ENCODE data around the gene DCBLD1. TPM values are rescaled to one million over a fixed set of nuclear protein-coding genes. Genes with fewer than 3 reads are reported as not detected.

DCBLD1 gene
- total RNA-seq, 4 donors from 2014 or later, result 2.2 to 19.4 (median 10.7) TPM

DNA sequence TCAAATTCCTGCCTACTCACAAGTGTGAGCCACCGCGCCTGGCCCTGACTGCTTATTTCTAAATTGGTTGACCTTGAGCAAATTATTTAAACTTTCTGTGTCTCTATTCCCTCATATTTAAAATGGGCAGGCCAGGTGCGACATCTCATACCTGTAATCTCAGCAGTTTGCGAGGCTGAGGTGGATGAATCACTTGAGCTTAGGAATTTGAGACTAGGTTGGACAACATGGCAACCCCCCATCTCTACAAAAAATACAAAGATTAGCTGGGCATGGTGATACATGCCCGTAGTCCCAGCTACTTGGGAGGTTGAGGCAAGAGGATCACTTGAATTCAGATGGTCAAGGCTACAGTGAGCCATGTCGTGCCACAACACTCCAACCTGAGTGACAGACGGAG is 26.5 kb downstream of the DCBLD1 start:
- H3K4me3 ChIP-seq, result no peak overlapping the region
- no peak for DNase-seq
- no peaks in the 10 kb centered on the region for H3K9me3 ChIP-seq
- H3K27ac ChIP-seq, result no peak overlapping the region
- H3K27me3 ChIP-seq, result no peaks in the 10 kb centered on the region
- 93 to 96% methylated on average over 6 to 7 of the region's 7 CpGs for WGBS, 2 donors (ENCODE audit: low coverage in 1 of 2)
- peaks cover 0 to 9% (median 3%) of the 10 kb centered on the region in 4 donors for H3K4me1 ChIP-seq
- intact Hi-C loops (cut with DNase I; ENCODE audit: low total_unique reads), result no loop called here
- H3K36me3 ChIP-seq, result no peaks in the 10 kb centered on the region
- in situ Hi-C loops (cut with MboI; ENCODE audit: low pct_ligation_motif_present in 1 of 4, low pct_unique_long_range_greater_than_20kb in 1 of 4, low sequenced_read_pairs in 3 of 4), result no loop called here
- TF ChIP-seq POLR2A (IDR thresholded peaks at IDR 0.05) (no peak), EP300 (IDR thresholded peaks at IDR 0.05; ENCODE audit: low read depth) (no peak), POLR2AphosphoS5 (IDR thresholded peaks at IDR 0.05) (no peak)
- TF ChIP-seq, protein P1, sequence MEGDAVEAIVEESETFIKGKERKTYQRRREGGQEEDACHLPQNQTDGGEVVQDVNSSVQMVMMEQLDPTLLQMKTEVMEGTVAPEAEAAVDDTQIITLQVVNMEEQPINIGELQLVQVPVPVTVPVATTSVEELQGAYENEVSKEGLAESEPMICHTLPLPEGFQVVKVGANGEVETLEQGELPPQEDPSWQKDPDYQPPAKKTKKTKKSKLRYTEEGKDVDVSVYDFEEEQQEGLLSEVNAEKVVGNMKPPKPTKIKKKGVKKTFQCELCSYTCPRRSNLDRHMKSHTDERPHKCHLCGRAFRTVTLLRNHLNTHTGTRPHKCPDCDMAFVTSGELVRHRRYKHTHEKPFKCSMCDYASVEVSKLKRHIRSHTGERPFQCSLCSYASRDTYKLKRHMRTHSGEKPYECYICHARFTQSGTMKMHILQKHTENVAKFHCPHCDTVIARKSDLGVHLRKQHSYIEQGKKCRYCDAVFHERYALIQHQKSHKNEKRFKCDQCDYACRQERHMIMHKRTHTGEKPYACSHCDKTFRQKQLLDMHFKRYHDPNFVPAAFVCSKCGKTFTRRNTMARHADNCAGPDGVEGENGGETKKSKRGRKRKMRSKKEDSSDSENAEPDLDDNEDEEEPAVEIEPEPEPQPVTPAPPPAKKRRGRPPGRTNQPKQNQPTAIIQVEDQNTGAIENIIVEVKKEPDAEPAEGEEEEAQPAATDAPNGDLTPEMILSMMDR (IDR thresholded peaks at IDR 0.05), result no peak

DNA sequence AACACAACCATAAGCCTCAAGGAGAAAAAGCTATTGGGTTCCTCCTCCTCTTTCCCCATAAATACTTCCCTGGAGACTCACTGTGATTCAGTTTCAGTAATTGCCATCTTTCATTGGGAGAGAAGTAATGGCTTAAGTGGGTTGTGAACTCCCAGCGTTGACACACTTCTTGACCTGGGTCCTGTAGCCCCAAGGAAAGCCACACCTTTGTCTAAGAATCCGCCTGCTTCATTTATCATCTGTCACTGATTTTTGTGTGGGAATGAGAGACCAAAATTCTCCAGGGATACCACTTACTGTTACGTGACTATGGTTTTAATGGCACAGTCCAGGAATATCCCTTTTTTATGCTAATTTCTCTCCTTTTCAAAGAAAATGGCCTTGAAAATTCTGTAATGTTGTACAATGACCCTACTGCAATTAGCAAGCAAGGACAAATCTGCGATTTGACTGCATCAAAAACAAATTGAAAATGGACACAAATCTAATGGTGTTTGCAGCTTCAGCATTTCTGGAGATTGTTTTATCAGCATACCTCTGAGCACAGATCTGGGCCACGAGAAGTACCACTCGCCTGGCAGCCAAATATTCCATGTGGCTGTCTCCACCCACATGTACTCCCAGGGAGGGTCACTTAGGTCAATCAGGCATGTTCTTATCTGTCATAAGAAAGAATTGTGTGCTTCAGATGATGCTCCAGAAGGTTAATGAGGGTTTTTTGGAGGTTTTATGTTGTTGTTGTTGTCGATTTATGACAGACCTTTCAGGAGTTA is 29.8 kb downstream of the DCBLD1 start:
- Histone ChIP-seq H3K4me1 (peaks cover 0 to 2% (median 0%) of the 10 kb centered on the region in 4 donors), H3K36me3 (no peaks in the 10 kb centered on the region), H3K27me3 (no peaks in the 10 kb centered on the region), H3K27ac (no peak overlapping the region), H3K9me3 (no peaks in the 10 kb centered on the region), H3K4me3 (no peak overlapping the region)
- intact Hi-C loops (cut with DNase I; ENCODE audit: low total_unique reads) (no loop called here), in situ Hi-C loops (cut with MboI; ENCODE audit: low pct_ligation_motif_present in 1 of 4, low pct_unique_long_range_greater_than_20kb in 1 of 4, low sequenced_read_pairs in 3 of 4) (no loop called here)
- DNase-seq, result no peak
- TF ChIP-seq, protein P1 (IDR thresholded peaks at IDR 0.05), result no peak
- TF ChIP-seq POLR2AphosphoS5 (IDR thresholded peaks at IDR 0.05) (no peak), POLR2A (IDR thresholded peaks at IDR 0.05) (no peak), EP300 (IDR thresholded peaks at IDR 0.05; ENCODE audit: low read depth) (no peak)
- WGBS, 2 donors (ENCODE audit: low coverage in 1 of 2), result 81 to 88% methylated on average over 5 to 7 of the region's 7 CpGs

DNA sequence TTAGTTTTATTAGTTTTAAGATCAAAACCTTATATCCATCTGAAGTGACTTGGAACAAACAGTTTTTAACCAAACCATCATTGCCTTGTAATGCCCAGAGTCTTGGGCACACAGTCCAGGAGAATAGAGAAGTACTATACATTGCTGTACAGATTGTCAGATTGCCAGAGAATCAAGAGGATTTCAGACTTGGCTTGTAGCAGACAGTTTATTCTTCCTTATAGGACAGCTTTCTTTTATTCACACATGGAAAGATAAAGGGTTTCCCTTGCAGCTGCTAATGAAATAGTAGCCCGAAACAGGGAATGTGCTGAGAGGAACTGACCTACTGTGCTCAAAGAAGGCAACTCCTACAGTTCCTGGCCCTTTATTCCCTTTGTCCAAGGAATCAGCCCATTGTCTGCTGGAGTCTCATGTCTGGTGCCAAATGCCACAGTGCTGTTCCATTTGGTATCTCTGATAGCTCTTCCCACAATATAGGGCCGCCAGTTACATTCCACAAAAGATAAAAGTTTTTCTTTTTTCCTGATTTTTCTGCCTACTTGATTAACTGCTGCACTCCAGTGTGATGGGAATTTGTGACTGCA is 30.6 kb downstream of the DCBLD1 start:
- WGBS, 2 donors (ENCODE audit: low coverage in 1 of 2), result 50 to 64% methylated on average over 2 of the region's 2 CpGs
- H3K27ac ChIP-seq, result no peak overlapping the region
- no peaks in the 10 kb centered on the region for H3K9me3 ChIP-seq
- no peak for DNase-seq
- TF ChIP-seq POLR2AphosphoS5 (IDR thresholded peaks at IDR 0.05), result no peak
- TF ChIP-seq POLR2A (IDR thresholded peaks at IDR 0.05), result no peak
- no peak for TF ChIP-seq EP300 (IDR thresholded peaks at IDR 0.05; ENCODE audit: low read depth)
- TF ChIP-seq, protein P1 (IDR thresholded peaks at IDR 0.05), result no peak
- no peaks in the 10 kb centered on the region for H3K36me3 ChIP-seq
- no peaks in the 10 kb centered on the region for H3K4me1 ChIP-seq
- H3K27me3 ChIP-seq, result no peaks in the 10 kb centered on the region
- intact Hi-C loops (cut with DNase I; ENCODE audit: low total_unique reads) (no loop called here), in situ Hi-C loops (cut with MboI; ENCODE audit: low pct_ligation_motif_present in 1 of 4, low pct_unique_long_range_greater_than_20kb in 1 of 4, low sequenced_read_pairs in 3 of 4) (no loop called here)
- H3K4me3 ChIP-seq, result no peak overlapping the region

DNA sequence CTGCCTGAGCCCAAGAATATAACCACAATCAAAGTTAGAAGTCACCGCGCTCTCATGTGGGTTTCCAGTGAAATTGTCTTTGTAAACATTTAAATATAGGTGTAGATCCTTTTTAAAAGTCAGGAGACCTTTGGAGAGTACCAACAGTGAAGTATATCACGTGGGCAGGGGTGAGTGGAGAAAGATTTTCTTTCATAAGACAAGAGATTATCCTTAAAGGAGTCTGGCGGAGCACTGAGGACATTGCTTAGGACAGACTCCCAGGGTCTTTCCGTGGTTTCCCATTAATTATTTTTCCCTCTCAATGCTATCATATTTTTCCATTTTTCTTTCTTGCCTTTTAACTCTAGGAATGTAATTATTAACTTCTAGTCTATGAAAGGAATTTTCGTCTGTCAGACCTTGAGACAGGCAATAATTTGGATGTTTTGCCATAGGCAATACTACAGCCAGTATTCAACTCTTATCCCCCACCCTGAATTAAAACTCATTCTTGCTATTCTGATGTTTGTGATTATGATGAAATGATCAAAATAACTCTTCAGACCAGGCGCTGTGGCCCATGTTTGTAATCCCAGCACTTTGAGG is 31.4 kb downstream of the DCBLD1 start:
- no peaks in the 10 kb centered on the region for H3K36me3 ChIP-seq
- no peak overlapping the region for H3K27ac ChIP-seq
- DNase-seq, result no peak
- TF ChIP-seq EP300 (IDR thresholded peaks at IDR 0.05; ENCODE audit: low read depth), result no peak
- TF ChIP-seq POLR2AphosphoS5 (IDR thresholded peaks at IDR 0.05), result no peak
- TF ChIP-seq, protein P1 (IDR thresholded peaks at IDR 0.05), result no peak
- TF ChIP-seq POLR2A (IDR thresholded peaks at IDR 0.05), result no peak
- H3K4me1 ChIP-seq, result no peaks in the 10 kb centered on the region
- in situ Hi-C loops (cut with MboI; ENCODE audit: low pct_ligation_motif_present in 1 of 4, low pct_unique_long_range_greater_than_20kb in 1 of 4, low sequenced_read_pairs in 3 of 4) (no loop called here), intact Hi-C loops (cut with DNase I; ENCODE audit: low total_unique reads) (no loop called here)
- WGBS, 2 donors (ENCODE audit: low coverage in 1 of 2), result 84 to 85% methylated on average over 6 to 7 of the region's 7 CpGs
- H3K27me3 ChIP-seq, result no peaks in the 10 kb centered on the region
- H3K9me3 ChIP-seq, result no peaks in the 10 kb centered on the region
- H3K4me3 ChIP-seq, result no peak overlapping the region
